Osteoblast (primary cell): ENCODE measurements around the gene CDHR3. TPM values are rescaled to one million over a fixed set of nuclear protein-coding genes. Genes with fewer than 3 reads are reported as not detected.
"Not testable (repeated sequence)": the region's sequence is repeated elsewhere in the genome, so short reads cannot be mapped to it uniquely, and the experiment has no call there.

Experiments used
- DNase-seq: peaks from one replicate; pipeline ENCODE4 v3.0.0; 2011; ENCODE audit warnings: low spot score, mixed read lengths; ENCODE audit not compliant: insufficient read length; ENCODE audit errors: missing footprints
- H2AFZ ChIP-seq: 2 replicates; pipeline ENCODE4 v1.6.0; 2011; ENCODE audit warnings: mild to moderate bottlenecking, low read length
- H3K27ac ChIP-seq: 2 replicates; pipeline ENCODE4 v1.5.1; 2011; ENCODE audit warnings: mild to moderate bottlenecking, low read depth, low read length, moderate library complexity
- H3K27me3 ChIP-seq: 2 replicates; pipeline ENCODE4 v1.6.0; 2012; ENCODE audit warnings: mild to moderate bottlenecking, control low read depth, inconsistent platforms, low read length, moderate library complexity; ENCODE audit not compliant: insufficient read depth
- H3K36me3 ChIP-seq: 2 replicates; pipeline ENCODE4 v1.5.1; 2011; ENCODE audit warnings: mild to moderate bottlenecking, low read length, control low read depth, moderate library complexity; ENCODE audit not compliant: insufficient read depth
- H3K4me1 ChIP-seq: 2 replicates; pipeline ENCODE4 v1.5.1; 2011; ENCODE audit warnings: mild to moderate bottlenecking, low read length, control low read depth, moderate library complexity; ENCODE audit not compliant: insufficient read depth
- H3K4me2 ChIP-seq: 2 replicates; pipeline ENCODE4 v1.6.0; 2011; ENCODE audit warnings: mild to moderate bottlenecking, low read length; ENCODE audit not compliant: insufficient read depth
- H3K4me3 ChIP-seq: fragments of 200-600 bp; sonication (generic); 3 replicates; pipeline ENCODE4 v1.5.1; 2012; ENCODE audit warnings: mild to moderate bottlenecking, low read length, inconsistent platforms; ENCODE audit not compliant: insufficient read depth
- H3K79me2 ChIP-seq: 2 replicates; pipeline ENCODE4 v1.6.0; 2012; ENCODE audit warnings: mild to moderate bottlenecking, low read length, control low read depth, inconsistent platforms; ENCODE audit not compliant: insufficient read depth
- H3K9me3 ChIP-seq: 2 replicates; pipeline ENCODE4 v1.5.1; 2011; ENCODE audit warnings: low read depth, low read length, control low read depth
- H4K20me1 ChIP-seq: 2 replicates; pipeline ENCODE4 v1.6.0; 2012; ENCODE audit warnings: mild to moderate bottlenecking, low read length, control low read depth; ENCODE audit not compliant: insufficient read depth
- CTCF ChIP-seq: IDR thresholded peaks from 2 replicates; pipeline ENCODE4 v1.5.1; 2011; ENCODE audit warnings: mild to moderate bottlenecking, low read depth, low read length, moderate library complexity; ENCODE audit errors: extremely low read depth
- total RNA-seq: library from RNA; depleted of rRNA; stranded (reverse); fragments of >200 nt; gene quantifications from 2 replicates; pipeline ENCODE4 v1.2.3, GENCODE V29; 2012

CDHR3 gene
- total RNA-seq, 1 donor, result 8.3 TPM

GRCh38 chr7:105945848-105946247, 17.2 kb upstream of the CDHR3 start:
- H3K4me3 ChIP-seq, result no peak overlapping the region
- DNase-seq, result no peak
- no peak overlapping the region for H3K27ac ChIP-seq
- peaks cover 9% of the 10 kb centered on the region for H3K27me3 ChIP-seq
- H2AFZ ChIP-seq, result no peak overlapping the region
- H3K9me3 ChIP-seq, result no peaks in the 10 kb centered on the region
- H4K20me1 ChIP-seq, result no peaks in the 10 kb centered on the region
- no peak overlapping the region for H3K4me2 ChIP-seq
- H3K79me2 ChIP-seq, result no peaks in the 10 kb centered on the region
- H3K36me3 ChIP-seq, result no peaks in the 10 kb centered on the region
- TF ChIP-seq CTCF, result no peak
- no peaks in the 10 kb centered on the region for H3K4me1 ChIP-seq

- Histone ChIP-seq H3K36me3 (no peaks in the 10 kb centered on the region), H3K9me3 (peaks cover 2% of the 10 kb centered on the region), H3K27ac (no peak overlapping the region), H3K4me2 (no peak overlapping the region), H3K79me2 (no peaks in the 10 kb centered on the region), H4K20me1 (no peaks in the 10 kb centered on the region), H3K27me3 (peaks cover 9% of the 10 kb centered on the region), H3K4me3 (no peak overlapping the region), H2AFZ (no peak overlapping the region), H3K4me1 (no peaks in the 10 kb centered on the region)
- TF ChIP-seq CTCF, result no peak
- no peak for DNase-seq
These were observed 11.5 kb upstream of the CDHR3 start for GRCh38 chr7:105951597-105951996.

- Histone ChIP-seq H3K9me3 (peaks cover 2% of the 10 kb centered on the region), H3K27ac (no peak overlapping the region), H3K4me1 (no peaks in the 10 kb centered on the region), H4K20me1 (no peaks in the 10 kb centered on the region), H3K27me3 (peaks cover 4% of the 10 kb centered on the region), H3K4me2 (no peak overlapping the region), H2AFZ (no peak overlapping the region), H3K36me3 (no peaks in the 10 kb centered on the region), H3K4me3 (no peak overlapping the region), H3K79me2 (no peaks in the 10 kb centered on the region)
- no peak for TF ChIP-seq CTCF
- no peak for DNase-seq
These were observed 10.0 kb upstream of the CDHR3 start for GRCh38 chr7:105952917-105953595.

- Histone ChIP-seq H3K36me3 (no peaks in the 10 kb centered on the region), H3K27ac (no peak overlapping the region), H2AFZ (no peak overlapping the region), H3K4me2 (no peak overlapping the region), H3K27me3 (peaks cover 4% of the 10 kb centered on the region), H4K20me1 (no peaks in the 10 kb centered on the region), H3K79me2 (no peaks in the 10 kb centered on the region), H3K4me1 (no peaks in the 10 kb centered on the region), H3K4me3 (no peak overlapping the region), H3K9me3 (peaks cover 2% of the 10 kb centered on the region)
- no peak for DNase-seq
- TF ChIP-seq CTCF, result no peak
These were observed 8.4 kb upstream of the CDHR3 start for GRCh38 chr7:105954711-105955110.

- not testable (repeated sequence) for H2AFZ ChIP-seq, H3K4me2 ChIP-seq, H3K9me3 ChIP-seq, H3K79me2 ChIP-seq, H4K20me1 ChIP-seq, H3K4me3 ChIP-seq, DNase-seq, H3K4me1 ChIP-seq, H3K36me3 ChIP-seq, H3K27ac ChIP-seq, H3K27me3 ChIP-seq
These were observed 7.2 kb upstream of the CDHR3 start for GRCh38 chr7:105955651-105956466.
